ENCODE measurements around the gene NACC2. TPM values are rescaled to one million over a fixed set of nuclear protein-coding genes. Genes with fewer than 3 reads are reported as not detected.

NACC2 gene
- polyA plus RNA-seq (2013, experiment 1 of 2; ENCODE audit: insufficient read length) = 23.9 TPM
- 24.7 TPM for polyA plus RNA-seq (2013, experiment 2 of 2; ENCODE audit: insufficient read length)

- DNase-seq = peak; percentile 59
Measured at GRCh38 chr9:136095070-136096058, at the start of gene NACC2. TSS of gene NACC2 (minus strand) at chr9:136095289. CDS start at chr9:136050521, 44,768 bp downstream.

GRCh38 chr9:136144450-136144849 is 49.4 kb upstream of the NACC2 start:
- DNase-seq = no peak

DNA sequence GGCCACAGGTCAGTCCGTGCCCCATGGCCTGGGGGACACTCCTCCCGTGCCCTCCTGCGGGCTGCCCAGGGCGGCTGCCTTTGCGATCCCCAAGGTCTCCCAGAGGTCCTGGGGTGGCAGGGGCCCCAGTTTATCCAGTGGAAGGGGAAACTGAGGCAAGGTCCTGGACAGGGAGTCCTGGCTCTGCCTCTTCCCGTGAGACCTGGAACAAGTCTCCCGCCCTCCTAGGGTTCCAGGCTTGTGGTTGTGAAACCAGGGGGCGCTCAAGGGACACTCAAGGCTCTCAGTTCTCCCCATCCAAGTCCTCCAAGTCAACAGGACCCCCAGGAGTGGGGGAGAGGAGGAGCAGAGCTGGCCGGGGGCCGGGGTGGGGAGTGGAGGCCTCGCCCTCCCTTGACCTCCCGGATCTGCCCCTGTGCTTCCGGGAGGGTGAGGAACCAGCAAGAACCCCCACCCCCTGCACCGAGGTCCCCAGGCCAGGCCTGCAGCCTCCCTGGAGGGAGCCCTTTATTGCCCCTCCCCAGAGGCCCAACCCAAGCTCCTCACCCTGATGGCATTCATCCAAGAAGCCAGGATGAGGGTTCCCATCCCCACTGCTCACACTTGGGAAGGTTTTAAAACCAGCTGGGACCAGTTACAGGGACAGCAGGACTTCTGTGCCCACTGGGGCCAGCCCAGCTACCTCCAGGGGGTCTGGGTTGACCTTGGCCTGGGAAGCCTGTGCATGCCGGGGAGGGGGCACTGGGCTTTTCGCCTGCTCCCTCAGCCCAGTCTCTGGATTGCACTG is 48.3 kb upstream of the NACC2 start:
- DNase-seq = no peak

- DNase-seq = no peak
Measured at GRCh38 chr9:136142859-136143214, 47.7 kb upstream of the NACC2 start.

- DNase-seq = no peak
Measured at GRCh38 chr9:136142414-136142796, 47.3 kb upstream of the NACC2 start.

GRCh38 chr9:136141682-136142413 is 46.8 kb upstream of the NACC2 start:
- DNase-seq = no peak

DNA sequence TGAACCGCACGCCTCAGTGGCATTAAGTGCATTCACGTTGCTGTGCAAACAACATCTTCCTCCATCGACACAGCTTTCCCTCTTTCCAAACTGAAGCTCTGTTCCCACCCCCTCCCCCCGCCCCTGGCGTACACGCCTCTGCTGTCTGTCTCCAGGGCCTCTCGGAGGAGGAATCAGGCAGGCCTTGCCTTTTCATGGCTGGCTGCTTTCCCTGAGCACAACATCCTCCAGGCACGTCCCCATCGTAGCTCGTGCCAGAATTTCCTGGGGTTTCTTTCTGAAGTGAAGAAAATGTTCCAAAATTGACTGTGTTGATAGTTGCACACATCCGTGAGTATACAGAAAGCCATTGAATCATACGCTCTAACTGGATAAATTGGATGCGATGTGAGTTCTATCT is 45.9 kb upstream of the NACC2 start:
- DNase-seq = no peak

- DNase-seq = no peak
Measured at GRCh38 chr9:136140046-136140445, 45.0 kb upstream of the NACC2 start.

- no peak for DNase-seq
Measured at GRCh38 chr9:136138566-136138965, 43.5 kb upstream of the NACC2 start.

GRCh38 chr9:136137321-136138265 is 42.5 kb upstream of the NACC2 start:
- no peak for DNase-seq

DNA sequence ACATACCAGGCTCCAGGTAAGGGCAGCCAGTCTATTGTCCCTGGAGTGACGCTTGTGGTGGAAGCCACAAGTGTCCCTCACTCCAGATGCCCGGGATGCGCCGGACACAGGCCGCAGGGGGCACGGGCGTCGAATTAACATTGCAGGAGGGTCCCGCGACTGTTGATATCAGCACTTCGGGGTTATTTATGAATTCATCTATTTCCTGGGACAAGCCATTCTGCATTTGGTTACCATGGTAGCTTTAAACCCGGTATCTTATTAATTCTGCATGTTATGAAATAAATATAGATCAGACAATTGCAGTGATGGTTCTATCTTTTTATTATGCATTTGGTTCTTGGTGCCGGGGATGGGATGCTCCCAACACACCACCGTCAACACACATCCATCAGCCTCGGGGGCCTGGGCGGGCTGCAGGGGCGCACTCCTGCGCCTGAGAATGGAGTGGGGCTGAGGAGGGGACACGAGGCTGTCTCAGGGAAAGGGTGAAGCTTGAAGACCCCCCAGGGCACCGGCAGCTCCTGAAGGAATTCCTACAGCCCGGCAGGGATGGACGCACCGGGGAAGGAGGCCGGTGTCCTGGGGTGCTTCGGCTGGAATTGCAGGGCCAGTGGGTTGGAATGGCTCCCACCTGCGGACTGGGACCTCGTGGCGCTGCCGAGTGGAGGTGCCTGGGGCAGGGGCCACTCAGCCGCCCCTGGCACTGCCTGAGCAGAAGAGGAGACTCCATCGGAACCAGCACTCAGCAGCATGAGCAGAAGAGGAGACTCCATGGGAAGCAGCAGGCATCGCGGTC is 41.2 kb upstream of the NACC2 start:
- no peak for DNase-seq

DNA sequence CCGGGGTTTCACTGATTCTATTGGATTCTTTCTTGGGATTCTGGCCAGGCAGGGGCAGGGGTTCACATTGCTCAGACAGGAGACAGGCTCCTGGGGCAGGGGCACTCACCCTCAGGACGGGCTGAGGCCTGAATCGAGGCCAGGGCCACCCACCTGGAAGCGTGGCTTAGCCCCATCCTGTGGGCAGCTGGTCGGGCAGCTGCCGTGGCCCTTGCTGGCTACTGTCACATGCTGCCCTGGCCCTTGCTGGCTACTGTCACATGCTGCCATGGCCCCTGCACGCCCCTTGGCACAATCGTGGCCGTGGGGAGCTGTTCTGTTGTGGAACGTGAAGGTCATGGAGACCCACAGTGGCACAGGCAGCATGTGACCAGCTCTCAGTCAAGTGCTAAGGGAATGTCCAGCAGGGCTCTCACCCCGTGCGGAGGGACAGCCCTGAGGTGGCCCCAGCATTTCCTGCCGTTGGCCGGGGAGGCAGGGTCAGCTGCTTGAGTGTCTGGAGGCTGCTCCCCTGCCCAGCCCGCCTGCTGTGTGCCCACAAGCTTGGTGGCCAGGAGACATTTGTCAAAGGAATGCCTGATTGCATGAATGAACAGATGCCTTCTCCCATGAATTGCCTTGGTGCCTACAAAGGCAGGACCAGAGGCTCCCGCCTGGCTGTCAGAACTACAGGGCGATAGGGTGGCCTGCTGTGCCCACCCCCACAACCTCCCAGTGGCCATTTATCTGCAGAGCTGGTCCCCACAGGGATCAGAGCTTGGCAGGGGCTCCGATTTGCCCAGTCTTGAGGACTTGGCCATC is 40.4 kb upstream of the NACC2 start:
- no peak for DNase-seq

DNA sequence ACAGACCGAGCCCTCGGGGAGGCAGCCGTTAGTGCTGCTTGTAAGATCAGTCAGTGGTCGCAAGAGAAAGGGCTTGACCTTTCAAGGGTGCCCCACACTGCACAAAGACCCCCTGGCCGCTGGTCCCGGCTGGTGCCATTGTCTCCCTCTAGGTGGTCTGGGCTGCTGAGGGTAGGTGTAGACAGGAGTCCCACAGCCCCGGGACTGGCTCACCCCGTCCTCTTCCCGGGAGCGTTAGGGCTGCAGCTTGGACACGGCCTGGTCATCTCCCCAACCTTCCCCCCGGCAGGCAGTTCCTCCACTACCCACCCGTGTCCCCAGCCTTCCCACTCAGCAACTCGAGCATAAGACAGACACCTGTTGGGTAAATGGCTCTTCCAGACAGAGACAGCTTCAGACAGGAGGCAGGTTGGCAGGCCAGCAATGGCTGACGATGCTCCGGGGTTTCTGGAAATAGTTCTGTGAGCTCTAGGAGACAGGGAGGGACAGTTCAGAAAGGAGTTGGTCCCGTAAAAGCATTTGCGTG is 38.9 kb upstream of the NACC2 start:
- DNase-seq = no peak

- no peak for DNase-seq
Measured at GRCh38 chr9:136133191-136133958, 38.3 kb upstream of the NACC2 start.

- DNase-seq = no peak
Measured at GRCh38 chr9:136132512-136133050, 37.5 kb upstream of the NACC2 start.

DNA sequence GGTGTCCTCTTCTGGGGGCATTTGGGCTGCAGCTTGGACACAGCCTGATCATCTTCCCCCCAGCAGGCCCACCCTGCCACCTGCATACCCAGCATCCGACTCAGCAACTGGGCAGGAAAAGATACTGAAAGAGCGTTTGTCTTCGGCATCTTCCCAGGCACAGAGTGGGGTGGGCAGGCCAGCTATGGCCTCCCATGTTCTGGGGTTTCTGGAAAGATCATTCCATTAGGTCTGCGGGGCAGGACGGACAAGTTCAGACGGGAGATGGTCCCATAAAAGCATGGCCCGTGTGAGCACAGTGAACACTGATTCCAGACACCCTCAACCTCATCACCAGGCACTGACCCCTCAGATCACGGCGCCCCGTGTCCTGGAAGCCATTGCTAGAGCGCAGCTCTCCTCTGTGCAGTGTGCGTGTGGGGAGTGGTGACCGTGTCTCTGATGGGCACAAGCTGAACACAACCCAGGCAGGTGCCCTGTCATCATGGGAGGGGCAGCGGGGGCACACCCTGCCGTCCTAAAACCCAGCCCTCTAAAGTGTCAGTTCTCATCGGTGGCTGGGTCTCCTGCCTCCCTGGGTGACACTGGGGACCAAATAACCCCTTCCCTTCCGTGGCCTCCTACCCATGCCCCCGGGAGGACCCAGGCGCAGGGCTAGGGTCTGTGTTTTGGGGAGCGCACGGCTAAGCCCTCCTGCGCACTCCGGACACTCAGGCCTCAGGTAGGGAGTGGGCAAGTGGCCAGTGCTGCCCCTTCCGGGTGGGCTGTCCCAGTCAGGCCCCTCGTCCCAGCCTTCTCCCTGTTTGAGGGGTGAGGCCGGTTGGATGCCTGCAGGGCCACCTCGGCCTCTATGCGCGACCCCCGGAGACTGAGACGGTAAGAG is 36.8 kb upstream of the NACC2 start:
- no peak for DNase-seq

DNA sequence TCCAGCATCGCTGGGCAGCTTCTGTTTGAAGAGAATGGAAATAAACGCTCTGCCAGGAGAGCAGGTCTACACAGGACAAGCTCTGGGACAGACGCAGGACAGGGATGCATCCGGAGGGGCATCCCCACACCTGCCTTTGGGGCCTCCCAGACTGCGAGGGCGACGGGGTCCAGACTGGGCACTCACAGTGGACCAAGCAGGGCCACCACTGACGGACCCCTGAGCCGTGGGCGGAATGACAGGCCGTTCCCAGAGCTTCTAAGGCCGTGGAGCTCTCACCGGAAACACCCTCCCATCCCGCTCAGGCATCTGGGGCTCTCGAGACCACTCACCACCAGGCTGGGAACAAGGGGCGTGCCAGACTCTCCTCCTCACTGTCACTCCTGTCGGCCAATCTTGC is 34.1 kb upstream of the NACC2 start:
- DNase-seq = no peak
